Cardiac fibroblast (primary cell): ENCODE results near the gene STON1.

Source experiments
- DNase-seq, 2 donors: peaks; one replicate each; pipeline versions ENCODE4 v3.0.0 to v3.0.0-alpha.2; 2010; ENCODE audit warnings: low read depth in 2 of 2
- H3K4me3 ChIP-seq, 2 donors: replicated peaks in 1 of 2; 1 replicate in 1 of 2; 2 replicates in 1 of 2; pipeline ENCODE4 v1.5.1; 2011; ENCODE audit warnings: low read depth in 2 of 2, low read length in 2 of 2, mild to moderate bottlenecking in 2 of 2, moderate library complexity in 1 of 2
- CTCF ChIP-seq: IDR thresholded peaks from one replicate; pipeline ENCODE4 v1.5.1; 2011; ENCODE audit warnings: low read depth, mild to moderate bottlenecking, low read length, inconsistent platforms

STON1 gene

GRCh38 chr2:48626047-48626446, 96.1 kb downstream of the STON1 start:
- DNase-seq = no peak
- no peak overlapping the region for H3K4me3 ChIP-seq
- no peak for TF ChIP-seq CTCF

- DNase-seq = peak in 1 of 2 donors; percentile 19
- no peak overlapping the region for H3K4me3 ChIP-seq
- no peak for TF ChIP-seq CTCF
Measured at GRCh38 chr2:48633143-48633542, 103.2 kb downstream of the STON1 start.

- no peak for DNase-seq
- TF ChIP-seq CTCF = no peak
- no peak overlapping the region for H3K4me3 ChIP-seq
Measured at GRCh38 chr2:48635786-48636185, 105.8 kb downstream of the STON1 start.

- no peak overlapping the region for H3K4me3 ChIP-seq
- no peak for TF ChIP-seq CTCF
- DNase-seq = no peak
Measured at GRCh38 chr2:48638261-48638660, 108.3 kb downstream of the STON1 start.
